ENCODE measurements around the gene CASP7.

The CASP7 gene

GRCh38 chr10:113732160-113732881 lies 52.6 kb downstream of the CASP7 start:
- no peak for TF ChIP-seq CTCF (IDR thresholded peaks at IDR 0.05; ENCODE audit: low read depth, low read length)
- no peak for DNase-seq (ENCODE audit: extremely low read depth, low read depth)

- TF ChIP-seq CTCF (IDR thresholded peaks at IDR 0.05; ENCODE audit: low read depth, low read length), result no peak
- no peak for DNase-seq (ENCODE audit: extremely low read depth, low read depth)
Measured at GRCh38 chr10:113732966-113733365, 53.3 kb downstream of the CASP7 start.

GRCh38 chr10:113733635-113734034 lies 53.9 kb downstream of the CASP7 start:
- TF ChIP-seq CTCF (IDR thresholded peaks at IDR 0.05; ENCODE audit: low read depth, low read length), result no peak
- DNase-seq (ENCODE audit: extremely low read depth, low read depth), result no peak

- no peak for TF ChIP-seq CTCF (IDR thresholded peaks at IDR 0.05; ENCODE audit: low read depth, low read length)
Measured at GRCh38 chr10:113735913-113736312, 56.2 kb downstream of the CASP7 start.

GRCh38 chr10:113736576-113736975 lies 56.9 kb downstream of the CASP7 start:
- TF ChIP-seq CTCF (IDR thresholded peaks at IDR 0.05; ENCODE audit: low read depth, low read length), result no peak
- DNase-seq (ENCODE audit: extremely low read depth, low read depth), result no peak

More at GRCh38 chr10:113735913-113736312, 56.2 kb downstream of the CASP7 start:
- no peak for DNase-seq (ENCODE audit: extremely low read depth, low read depth)

- TF ChIP-seq CTCF (IDR thresholded peaks at IDR 0.05; ENCODE audit: low read depth, low read length), result no peak
- DNase-seq (ENCODE audit: extremely low read depth, low read depth), result no peak
Measured at GRCh38 chr10:113739031-113739430, 59.3 kb downstream of the CASP7 start.

- no peak for DNase-seq (ENCODE audit: extremely low read depth, low read depth)
- no peak for TF ChIP-seq CTCF (IDR thresholded peaks at IDR 0.05; ENCODE audit: low read depth, low read length)
Measured at GRCh38 chr10:113739577-113739976, 59.9 kb downstream of the CASP7 start.
